ENCODE data around the gene OR2W3.
A peak's percentile ranks its signal among the peaks of the same experiment; 100 is the strongest.

The OR2W3 gene

GRCh38 chr1:247923941-247924340 lies 28.6 kb downstream of the OR2W3 start:
- DNase-seq = no peak

- no peak for DNase-seq
Measured at GRCh38 chr1:247924868-247925267, 29.5 kb downstream of the OR2W3 start, which contains the start of gene OR2AJ1. TSS of gene OR2AJ1 (plus strand) at chr1:247924889. CDS start at chr1:247933769, 8,880 bp downstream.

GRCh38 chr1:247933989-247934388 lies 38.6 kb downstream of the OR2W3 start:
- no peak for DNase-seq

GRCh38 chr1:247935781-247936180 lies 40.4 kb downstream of the OR2W3 start:
- DNase-seq = no peak

DNA sequence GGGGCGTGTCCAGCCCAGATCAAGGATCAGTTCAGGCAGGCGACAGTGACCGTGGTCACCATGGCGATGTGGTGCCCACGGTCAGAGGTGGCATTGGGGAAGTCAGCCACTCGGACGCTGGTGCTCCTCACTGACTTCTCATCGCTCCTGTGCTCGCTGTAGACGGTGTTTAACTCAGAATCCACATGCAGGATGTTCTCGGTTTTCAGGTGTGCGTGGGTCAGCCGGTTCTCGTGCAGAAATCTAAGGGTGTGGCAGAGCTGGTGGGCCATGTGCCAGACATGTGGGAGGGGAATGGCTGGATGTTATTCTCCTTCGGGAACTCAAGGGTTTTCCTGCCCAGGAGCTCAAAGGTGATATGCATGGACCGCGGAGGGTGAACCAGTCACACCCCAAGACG lies 41.0 kb downstream of the OR2W3 start:
- no peak for DNase-seq

GRCh38 chr1:247936965-247937734 lies 41.8 kb downstream of the OR2W3 start:
- DNase-seq = peak; percentile 96

- no peak for DNase-seq
Measured at GRCh38 chr1:247942624-247943023, 47.2 kb downstream of the OR2W3 start.
